Hepatocyte (in vitro differentiated cells): ENCODE measurements around the gene KRT76. TPM values are rescaled to one million over a fixed set of nuclear protein-coding genes. Genes with fewer than 3 reads are reported as not detected.

Experiments
- DNase-seq: peaks from one replicate; pipeline ENCODE4 v3.0.0-alpha.2; 2016; ENCODE audit warnings: low spot score
- H2AFZ ChIP-seq: fragments of 200-600 bp; sonication (generic); 2 replicates; pipeline ENCODE4 v1.6.0; 2016; ENCODE audit warnings: antibody characterized with exemption, mild to moderate bottlenecking
- H3K27ac ChIP-seq: fragments of 200-600 bp; sonication (generic); 2 replicates; pipeline ENCODE4 v1.5.1; 2016; ENCODE audit warnings: mild to moderate bottlenecking
- H3K27me3 ChIP-seq: fragments of 200-600 bp; sonication (generic); 2 replicates; pipeline ENCODE4 v1.6.1; 2016
- H3K36me3 ChIP-seq: fragments of 200-600 bp; sonication (generic); replicated peaks from 2 replicates; pipeline ENCODE4 v1.5.1; 2016; ENCODE audit warnings: low read depth; ENCODE audit not compliant: insufficient read depth
- H3K4me1 ChIP-seq: fragments of 200-600 bp; sonication (generic); 2 replicates; pipeline ENCODE4 v1.5.1; 2016; ENCODE audit warnings: mild to moderate bottlenecking, moderate library complexity; ENCODE audit not compliant: insufficient read depth
- H3K4me2 ChIP-seq: fragments of 200-600 bp; sonication (generic); 2 replicates; pipeline ENCODE4 v1.6.0; 2016
- H3K4me3 ChIP-seq: fragments of 200-600 bp; sonication (generic); 2 replicates; pipeline ENCODE4 v1.5.1; 2016; ENCODE audit warnings: mild to moderate bottlenecking
- H3K79me2 ChIP-seq: fragments of 200-600 bp; sonication (generic); 2 replicates; pipeline ENCODE4 v1.6.0; 2017; ENCODE audit warnings: mild to moderate bottlenecking
- H3K9me2 ChIP-seq: fragments of 200-600 bp; sonication (generic); replicated peaks from 2 replicates; pipeline ENCODE4 v1.6.0; 2017; ENCODE audit warnings: mild to moderate bottlenecking; ENCODE audit not compliant: insufficient read depth
- H3K9me3 ChIP-seq: fragments of 200-600 bp; sonication (generic); 2 replicates; pipeline ENCODE4 v1.5.1; 2016; ENCODE audit warnings: low read depth, mild to moderate bottlenecking
- H4K20me1 ChIP-seq: fragments of 200-600 bp; sonication (generic); 2 replicates; pipeline ENCODE4 v1.6.0; 2016; ENCODE audit warnings: mild to moderate bottlenecking; ENCODE audit not compliant: insufficient read depth, poor library complexity, severe bottlenecking
- EZH2 ChIP-seq: fragments of 200-600 bp; sonication (generic); IDR thresholded peaks from 2 replicates; pipeline ENCODE4 v1.6.1; 2016; ENCODE audit warnings: antibody characterized with exemption, mild to moderate bottlenecking, borderline replicate concordance
- EZH2phosphoT487 ChIP-seq: fragments of 200-600 bp; sonication (generic); IDR thresholded peaks from one replicate; pipeline ENCODE4 v1.6.1; 2018; ENCODE audit warnings: antibody characterized with exemption, mild to moderate bottlenecking, low read depth, moderate library complexity; ENCODE audit not compliant: unreplicated experiment, severe bottlenecking
- WGBS: methylation state at CpG from one replicate; pipeline ENCODE4 v1.1.6; 2016; ENCODE audit warnings: low lambda C conversion rate; ENCODE audit errors: missing lambda C conversion rate; 5-methylcytosine and 5-hydroxymethylcytosine counted together
- polyA plus RNA-seq: library from polyadenylated mRNA; unstranded; fragments of >200 nt; fragmentation: Nextera tagmentation; extraction: Ambion mirVana; gene quantifications from 2 replicates; pipeline ENCODE4 v1.2.1, GENCODE V29; 2016
- total RNA-seq: library from RNA; depleted of rRNA; stranded (reverse); fragments of >200 nt; gene quantifications from 2 replicates; pipeline ENCODE4 v1.2.3, GENCODE V29; 2014
- TF ChIP-seq, protein P1 (sequence below): fragments of 200-600 bp; sonication (generic); IDR thresholded peaks from 2 replicates; pipeline ENCODE4 v1.5.1; 2016; ENCODE audit warnings: antibody characterized with exemption, mild to moderate bottlenecking; ENCODE audit not compliant: poor library complexity

The KRT76 gene
- total and polyA plus RNA-seq, 2 experiments from 2014 or later: not detected

DNA sequence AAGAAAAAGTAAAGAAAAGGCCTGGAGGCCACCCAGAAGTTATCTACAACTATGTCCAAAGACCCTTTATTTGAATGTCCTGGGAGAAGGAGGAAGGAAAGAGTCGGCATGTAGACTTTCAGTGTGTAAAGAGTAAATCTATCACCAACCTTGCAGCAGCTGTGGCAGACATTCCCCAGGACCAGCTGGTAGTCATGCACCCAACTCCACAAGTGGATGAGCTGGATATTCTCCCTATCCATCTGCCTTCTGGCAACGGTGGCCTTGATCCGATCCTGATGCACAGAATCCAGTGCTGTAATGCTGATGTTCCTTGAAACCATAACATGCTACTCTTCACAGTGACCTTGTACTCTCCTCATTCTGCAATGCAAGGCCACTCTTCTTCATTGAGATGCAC is 27.3 kb downstream of the KRT76 start:
- Histone ChIP-seq H3K36me3 (no peaks in the 10 kb centered on the region), H2AFZ (no peak overlapping the region), H4K20me1 (no peaks in the 10 kb centered on the region), H3K9me2 (no peaks in the 10 kb centered on the region), H3K27me3 (peaks cover 27% of the 10 kb centered on the region), H3K4me3 (no peak overlapping the region), H3K4me2 (no peak overlapping the region), H3K4me1 (no peaks in the 10 kb centered on the region), H3K9me3 (no peaks in the 10 kb centered on the region), H3K79me2 (no peaks in the 10 kb centered on the region), H3K27ac (no peak overlapping the region)
- 79% methylated on average over 3 of the region's 3 CpGs for WGBS
- DNase-seq: no peak
- TF ChIP-seq EZH2: no peak
- TF ChIP-seq EZH2phosphoT487: no peak
- TF ChIP-seq, protein P1, sequence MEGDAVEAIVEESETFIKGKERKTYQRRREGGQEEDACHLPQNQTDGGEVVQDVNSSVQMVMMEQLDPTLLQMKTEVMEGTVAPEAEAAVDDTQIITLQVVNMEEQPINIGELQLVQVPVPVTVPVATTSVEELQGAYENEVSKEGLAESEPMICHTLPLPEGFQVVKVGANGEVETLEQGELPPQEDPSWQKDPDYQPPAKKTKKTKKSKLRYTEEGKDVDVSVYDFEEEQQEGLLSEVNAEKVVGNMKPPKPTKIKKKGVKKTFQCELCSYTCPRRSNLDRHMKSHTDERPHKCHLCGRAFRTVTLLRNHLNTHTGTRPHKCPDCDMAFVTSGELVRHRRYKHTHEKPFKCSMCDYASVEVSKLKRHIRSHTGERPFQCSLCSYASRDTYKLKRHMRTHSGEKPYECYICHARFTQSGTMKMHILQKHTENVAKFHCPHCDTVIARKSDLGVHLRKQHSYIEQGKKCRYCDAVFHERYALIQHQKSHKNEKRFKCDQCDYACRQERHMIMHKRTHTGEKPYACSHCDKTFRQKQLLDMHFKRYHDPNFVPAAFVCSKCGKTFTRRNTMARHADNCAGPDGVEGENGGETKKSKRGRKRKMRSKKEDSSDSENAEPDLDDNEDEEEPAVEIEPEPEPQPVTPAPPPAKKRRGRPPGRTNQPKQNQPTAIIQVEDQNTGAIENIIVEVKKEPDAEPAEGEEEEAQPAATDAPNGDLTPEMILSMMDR: no peak

DNA sequence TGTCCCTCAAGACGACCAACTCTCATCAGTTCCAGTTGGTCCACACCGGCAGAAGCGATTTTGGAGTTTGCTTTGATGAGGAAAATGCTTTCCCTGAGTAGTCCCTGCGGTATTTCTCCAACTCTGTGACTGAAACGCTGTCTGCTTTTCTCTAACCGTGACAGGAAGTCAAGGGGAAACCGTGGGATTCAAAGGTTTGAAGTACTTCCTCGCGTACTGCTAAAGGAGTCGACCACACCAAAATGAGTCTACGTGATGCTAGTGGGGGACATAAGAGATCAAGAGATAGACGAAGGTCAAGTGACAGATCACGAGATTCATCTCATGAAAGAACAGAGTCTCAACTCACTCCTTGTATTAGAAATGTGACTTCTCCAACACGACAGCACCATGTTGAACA is 28.6 kb downstream of the KRT76 start:
- H3K27ac ChIP-seq: no peak overlapping the region
- H3K4me1 ChIP-seq: no peaks in the 10 kb centered on the region
- H3K4me2 ChIP-seq: no peak overlapping the region
- H3K36me3 ChIP-seq: no peaks in the 10 kb centered on the region
- 86% methylated on average over 14 of the region's 14 CpGs for WGBS
- no peaks in the 10 kb centered on the region for H3K9me3 ChIP-seq
- no peaks in the 10 kb centered on the region for H3K9me2 ChIP-seq
- no peak for DNase-seq
- TF ChIP-seq EZH2 (no peak), EZH2phosphoT487 (no peak)
- TF ChIP-seq, protein P1: no peak
- H2AFZ ChIP-seq: no peak overlapping the region
- no peaks in the 10 kb centered on the region for H3K79me2 ChIP-seq
- H3K4me3 ChIP-seq: no peak overlapping the region
- peaks cover 31% of the 10 kb centered on the region for H3K27me3 ChIP-seq
- no peaks in the 10 kb centered on the region for H4K20me1 ChIP-seq

DNA sequence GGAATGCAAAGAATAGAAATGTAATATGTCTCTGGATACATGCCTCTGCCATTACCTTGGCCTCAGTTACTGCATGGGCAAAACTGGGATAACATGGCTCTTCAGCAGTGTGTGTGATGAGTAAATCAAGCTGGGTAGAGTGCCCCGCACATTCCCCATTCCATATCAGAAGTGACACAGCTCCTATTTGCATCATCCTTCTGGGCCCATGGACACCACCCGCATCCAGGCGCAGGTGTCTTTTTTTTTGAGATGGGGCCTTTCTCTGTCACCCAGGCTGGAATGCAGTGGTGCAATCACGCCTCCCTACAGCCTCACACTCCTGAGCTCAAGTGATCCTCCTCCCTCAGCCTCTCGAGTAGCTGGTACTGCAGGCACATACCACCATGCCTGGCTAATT is 31.6 kb downstream of the KRT76 start:
- 82% methylated on average over 5 of the region's 5 CpGs for WGBS
- Histone ChIP-seq H3K9me2 (no peaks in the 10 kb centered on the region), H3K79me2 (no peaks in the 10 kb centered on the region), H3K27ac (no peak overlapping the region), H3K36me3 (no peaks in the 10 kb centered on the region), H3K4me1 (no peaks in the 10 kb centered on the region), H3K4me3 (no peak overlapping the region), H3K27me3 (peaks cover 25% of the 10 kb centered on the region), H4K20me1 (no peaks in the 10 kb centered on the region), H2AFZ (no peak overlapping the region), H3K9me3 (no peaks in the 10 kb centered on the region), H3K4me2 (no peak overlapping the region)
- DNase-seq: no peak
- TF ChIP-seq, protein P1: no peak
- TF ChIP-seq EZH2 (no peak), EZH2phosphoT487 (no peak)
